Activated CD4-positive, CD25-positive, alpha-beta regulatory T cell treated with anti-CD3 and anti-CD28 coated beads, Interleukin-2, amount 50 U/mL, for 24 hours (primary cell): ENCODE data around the gene CREBL2.
"Not testable (repeated sequence)": the region's sequence is repeated elsewhere in the genome, so short reads cannot be mapped to it uniquely, and the experiment has no call there.

Experiments used
- ATAC-seq, 2 donors: fragments of 150-1000 bp; cut with Tn5 transposase; one replicate each; pipeline ENCODE4 v1.10.0; 2021; ENCODE audit warnings: mild to moderate bottlenecking in 1 of 2, moderate library complexity in 1 of 2

The CREBL2 gene

DNA sequence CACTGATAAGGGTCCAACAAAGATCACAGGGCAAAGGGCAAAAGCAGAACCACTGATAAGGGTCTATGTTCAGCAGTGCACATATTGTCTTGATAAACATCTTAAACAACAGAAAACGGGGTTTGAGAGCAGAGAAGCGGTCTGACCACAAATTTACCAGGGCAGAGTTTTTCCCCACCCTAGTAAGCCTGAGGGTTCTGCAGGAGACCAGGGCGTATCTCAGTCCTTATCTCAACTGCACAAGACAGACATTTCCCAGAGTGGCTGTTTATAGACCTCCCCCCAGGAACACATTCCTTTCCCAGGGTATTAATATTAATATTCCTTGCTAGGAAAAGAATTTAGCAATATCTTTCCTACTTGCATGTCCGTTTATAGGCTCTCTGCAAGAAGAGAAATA, 28.3 kb downstream of the CREBL2 start:
- ATAC-seq: not testable (repeated sequence)

DNA sequence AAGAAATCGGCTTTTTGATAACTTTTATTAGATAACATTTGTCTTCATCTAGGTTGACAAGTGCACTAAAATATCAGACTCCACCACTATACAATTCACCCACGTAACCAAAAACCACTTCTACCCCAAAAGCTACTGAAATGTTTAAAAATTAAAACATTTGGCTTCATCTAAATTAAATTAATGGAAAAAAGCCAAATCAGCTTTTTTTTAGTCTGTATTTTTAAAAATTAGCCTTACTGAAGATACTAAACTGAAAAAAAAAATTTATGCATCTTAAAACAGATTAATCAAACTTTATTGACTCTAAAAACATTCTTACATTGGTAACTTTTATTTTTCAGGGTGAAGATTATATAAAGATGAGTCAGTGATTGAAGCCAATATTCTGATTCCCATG, 30.0 kb downstream of the CREBL2 start:
- no peak for ATAC-seq

DNA sequence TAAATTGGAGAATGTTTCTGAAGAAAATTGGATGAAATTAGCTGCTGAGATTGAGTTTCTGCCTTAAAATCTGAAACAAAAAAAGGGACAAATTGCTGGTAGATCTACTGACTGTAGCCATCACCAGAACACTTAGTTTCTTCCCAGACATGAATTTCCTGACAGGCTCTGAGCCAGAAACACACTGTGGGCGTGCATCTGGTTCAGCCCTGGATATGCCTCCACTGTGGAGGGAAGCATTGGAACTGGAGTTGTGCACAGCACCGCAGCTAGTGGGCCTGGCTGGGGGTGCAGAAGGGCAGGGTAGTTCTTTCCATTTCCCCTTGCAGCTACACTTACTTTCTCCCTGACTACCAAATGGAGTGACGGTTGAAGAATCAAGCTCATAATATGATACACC, 31.2 kb downstream of the CREBL2 start:
- no peak for ATAC-seq

DNA sequence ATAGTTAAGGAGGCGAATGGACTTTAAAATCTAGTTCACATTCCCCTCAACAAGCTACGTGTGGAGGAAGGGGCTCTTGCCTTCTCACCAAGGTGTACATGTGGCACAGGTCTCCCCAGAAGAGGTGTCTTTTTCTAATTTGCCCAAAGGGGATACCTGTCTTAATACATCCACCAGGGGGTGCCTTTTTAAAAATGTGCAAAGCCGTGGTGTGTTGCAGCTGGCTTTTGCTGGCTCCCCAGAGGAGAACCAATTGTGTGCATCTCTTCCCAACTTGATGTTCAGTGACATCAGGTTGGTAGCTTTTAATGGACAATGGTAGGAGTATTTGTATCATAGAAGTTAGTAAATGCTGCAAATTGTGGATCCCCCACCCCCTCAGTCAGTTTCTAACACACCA, 33.8 kb downstream of the CREBL2 start:
- ATAC-seq: peak; percentile 63 to 73

DNA sequence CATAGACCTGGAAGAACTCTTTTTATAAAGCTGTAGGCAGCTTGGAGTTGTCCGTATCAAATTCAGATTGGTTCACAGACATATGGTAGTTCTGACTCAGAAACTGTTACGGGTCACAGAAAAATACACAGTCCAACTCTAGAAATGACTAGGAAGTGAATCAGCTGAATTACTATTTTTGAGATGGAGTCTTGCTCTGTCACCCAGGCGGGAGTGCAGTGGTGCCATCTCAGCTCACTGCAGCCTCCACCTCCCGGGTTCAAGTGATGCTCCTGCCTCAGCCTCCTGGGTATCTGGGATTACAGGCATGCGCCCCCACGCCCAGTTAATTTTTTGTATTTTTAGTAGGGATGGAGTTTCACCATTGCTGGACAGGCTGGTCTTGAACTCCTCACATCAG, 34.3 kb downstream of the CREBL2 start:
- ATAC-seq: peak; percentile 90 to 94

DNA sequence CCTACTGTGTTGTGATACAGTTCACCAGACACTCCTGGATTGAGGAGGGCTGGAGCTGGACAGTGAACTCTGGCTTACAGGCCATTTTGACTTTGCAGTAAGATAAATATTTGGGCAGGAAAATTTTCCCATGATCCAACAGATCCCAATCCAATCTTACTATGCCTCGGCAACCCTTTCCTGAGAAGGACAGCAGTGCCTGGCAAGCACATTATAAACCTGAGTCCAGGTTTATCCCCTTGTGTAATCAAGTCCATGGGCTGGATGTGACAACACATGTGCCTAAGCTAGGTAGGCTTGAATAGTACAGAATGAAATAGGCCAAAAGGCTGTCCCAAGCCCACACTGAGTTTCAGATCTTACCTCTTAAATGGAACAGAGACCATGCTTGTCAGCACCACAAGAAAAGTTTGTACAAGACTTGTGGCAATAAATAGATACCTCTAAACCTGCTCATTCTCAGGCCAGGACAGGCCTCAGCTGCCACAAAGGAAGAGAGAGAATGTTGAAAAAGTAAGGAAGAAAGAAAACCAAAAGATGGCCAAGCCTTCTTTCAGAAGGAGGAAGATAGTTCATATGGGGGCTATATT, 34.9 kb downstream of the CREBL2 start:
- ATAC-seq: no peak

DNA sequence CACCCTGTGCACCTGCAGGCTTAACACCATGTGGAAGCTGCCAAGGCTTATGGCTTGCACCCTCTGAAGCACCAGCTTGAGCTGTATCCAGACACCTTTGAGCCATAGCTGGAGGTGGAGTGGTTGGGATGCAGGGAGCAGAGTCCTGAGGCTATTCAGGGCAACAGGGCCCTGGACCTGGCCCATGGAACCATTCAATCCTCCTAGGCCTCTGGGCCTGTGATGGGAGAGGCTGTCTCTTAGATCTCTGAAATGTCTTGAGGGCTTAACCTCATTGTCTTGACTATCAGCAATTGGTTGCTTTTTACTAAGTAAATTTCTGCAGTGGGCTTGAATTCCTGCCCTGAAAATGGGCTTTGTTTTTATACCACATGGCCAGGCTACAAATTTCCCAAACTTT, 36.6 kb downstream of the CREBL2 start:
- no peak for ATAC-seq

DNA sequence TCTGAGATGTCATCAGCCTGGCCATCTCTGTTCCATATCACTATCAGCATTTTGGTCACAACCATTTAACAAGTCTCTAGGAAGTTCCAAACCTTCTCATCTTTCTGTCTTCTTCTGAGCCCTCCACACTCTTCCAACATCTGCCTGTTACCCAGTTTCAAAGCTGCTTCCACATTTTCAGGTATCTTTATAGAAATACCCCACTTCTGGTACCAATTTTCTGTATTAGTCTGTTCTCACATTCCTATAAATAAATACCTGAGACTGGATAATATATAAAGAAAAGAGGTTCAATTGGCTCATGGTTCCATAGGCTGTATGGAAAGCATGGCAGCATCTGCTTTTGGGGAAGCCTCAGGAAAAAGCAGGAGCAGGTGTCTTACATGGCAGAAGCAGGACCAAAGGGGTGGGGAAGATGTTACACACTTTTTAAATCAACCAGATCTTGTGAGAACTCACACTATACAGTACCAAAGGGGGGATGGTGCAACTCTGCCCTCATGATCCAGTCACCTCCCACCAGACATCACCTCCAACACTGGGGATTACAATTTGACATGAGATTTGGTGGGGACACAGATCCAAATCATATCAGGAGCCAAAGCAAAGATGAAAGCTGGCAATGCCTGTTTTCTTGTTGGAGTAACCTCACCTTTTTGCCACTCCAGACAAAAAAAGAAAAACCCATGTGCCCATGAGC, 37.4 kb downstream of the CREBL2 start:
- ATAC-seq: no peak

DNA sequence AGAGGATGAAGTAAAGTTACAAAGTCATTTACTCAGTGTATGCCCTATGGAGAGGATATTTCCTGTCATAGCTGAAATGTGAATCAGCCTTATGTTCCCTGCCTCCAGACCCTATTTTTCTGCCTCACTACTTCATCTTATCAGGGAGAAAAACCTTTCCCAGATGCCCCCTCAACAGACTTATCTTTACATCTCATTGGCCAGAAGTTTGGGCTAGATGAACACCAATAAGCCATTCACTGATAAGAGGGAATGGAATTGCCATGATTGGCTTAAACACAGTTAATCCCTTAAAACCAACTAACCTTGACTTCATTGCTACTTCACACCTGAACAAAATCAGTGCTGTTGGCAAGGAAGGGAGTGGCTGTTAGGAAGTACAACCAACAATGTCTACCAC, 40.1 kb downstream of the CREBL2 start:
- ATAC-seq: no peak

DNA sequence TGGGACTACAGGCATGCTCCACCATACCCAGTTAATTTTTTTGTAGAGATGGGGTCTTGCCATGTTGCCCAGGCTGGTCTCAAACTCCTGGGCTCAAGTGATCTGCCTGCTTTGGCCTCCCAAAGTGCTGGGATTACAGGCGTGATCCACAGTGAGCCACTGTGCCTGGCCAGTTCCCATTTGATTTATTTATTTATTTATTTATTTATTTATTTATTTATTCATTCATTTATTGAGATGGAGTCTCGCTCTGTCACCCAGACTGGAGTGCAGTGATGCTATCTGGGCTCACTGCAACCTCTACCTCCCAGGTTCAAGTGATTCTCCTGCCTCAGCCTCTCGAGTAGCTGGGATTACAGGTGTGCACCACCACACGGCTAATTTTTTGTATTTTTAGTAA, 41.0 kb downstream of the CREBL2 start:
- not testable (repeated sequence) for ATAC-seq

DNA sequence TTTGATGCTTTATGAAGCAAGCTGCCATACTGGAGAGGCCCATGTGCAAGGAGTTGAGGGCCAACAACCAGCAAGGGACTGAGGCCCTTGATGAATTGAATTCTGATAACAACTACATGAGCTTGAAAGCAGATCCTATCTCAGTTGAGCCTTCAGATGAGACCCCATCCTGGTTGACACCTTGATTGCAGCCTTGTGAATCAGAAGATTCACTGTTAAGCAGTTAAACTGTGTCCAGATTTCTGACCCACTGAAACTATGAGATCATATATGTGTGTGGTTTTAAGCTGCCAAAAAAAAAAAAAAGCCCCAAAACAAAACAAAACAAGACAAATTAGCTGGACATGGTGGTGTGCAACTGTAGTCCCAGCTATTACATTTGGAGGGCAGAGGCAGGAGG, 42.2 kb downstream of the CREBL2 start:
- ATAC-seq: no peak

DNA sequence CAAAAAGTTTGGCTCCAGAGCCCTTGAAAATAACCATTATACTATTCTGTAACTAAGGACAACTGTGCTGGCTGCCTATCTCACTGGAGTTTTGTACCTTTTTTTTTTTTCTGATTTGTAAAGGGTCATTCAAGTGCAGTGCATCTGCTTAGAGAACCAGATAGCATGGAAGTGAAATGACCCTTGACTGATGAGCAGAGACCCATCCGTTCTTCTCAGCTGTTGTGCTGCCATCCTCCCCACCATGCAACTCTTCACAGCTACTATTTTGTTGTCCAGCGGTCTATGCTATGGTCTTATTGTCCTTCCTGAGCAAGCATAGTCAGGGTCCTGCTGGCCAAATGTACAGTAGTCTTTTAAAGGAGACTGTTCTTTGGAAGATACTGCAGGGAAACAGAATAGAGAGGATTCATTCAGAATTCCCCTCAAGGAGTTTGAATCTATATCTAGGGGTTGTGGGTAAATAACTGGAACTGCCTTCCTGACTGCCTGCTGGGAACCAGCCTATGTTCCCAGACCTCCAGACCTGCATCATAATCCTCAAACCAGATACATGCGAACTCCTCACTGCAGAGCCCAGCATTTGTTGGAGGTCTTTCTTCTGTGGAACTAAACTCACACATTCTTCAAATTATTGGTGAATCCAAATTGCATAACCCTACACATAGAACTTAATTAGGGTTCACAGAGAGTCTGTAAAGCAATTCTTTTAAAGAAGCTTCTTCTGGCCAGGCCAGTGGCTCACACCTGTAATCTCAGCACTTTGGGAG, 43.2 kb downstream of the CREBL2 start:
- no peak for ATAC-seq

DNA sequence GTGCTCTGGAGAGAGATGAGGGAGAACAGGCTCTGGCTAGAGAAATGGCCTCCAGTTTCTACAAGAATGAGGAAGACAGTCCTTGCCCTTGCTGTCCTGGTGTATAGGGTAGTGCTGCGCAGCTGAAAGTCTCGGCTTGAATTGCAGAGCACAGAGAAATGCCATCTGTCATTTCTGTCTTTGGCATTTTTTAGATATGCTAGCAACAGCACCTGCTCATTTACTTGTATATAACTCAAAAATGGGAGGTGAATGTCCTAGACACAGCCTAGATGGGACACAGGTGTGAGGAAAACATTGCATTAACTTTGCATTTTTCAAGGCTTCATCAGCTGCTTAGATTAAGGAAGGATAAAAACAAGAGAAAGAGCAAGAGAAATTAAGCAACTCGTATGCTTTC, 48.5 kb downstream of the CREBL2 start:
- ATAC-seq: no peak

DNA sequence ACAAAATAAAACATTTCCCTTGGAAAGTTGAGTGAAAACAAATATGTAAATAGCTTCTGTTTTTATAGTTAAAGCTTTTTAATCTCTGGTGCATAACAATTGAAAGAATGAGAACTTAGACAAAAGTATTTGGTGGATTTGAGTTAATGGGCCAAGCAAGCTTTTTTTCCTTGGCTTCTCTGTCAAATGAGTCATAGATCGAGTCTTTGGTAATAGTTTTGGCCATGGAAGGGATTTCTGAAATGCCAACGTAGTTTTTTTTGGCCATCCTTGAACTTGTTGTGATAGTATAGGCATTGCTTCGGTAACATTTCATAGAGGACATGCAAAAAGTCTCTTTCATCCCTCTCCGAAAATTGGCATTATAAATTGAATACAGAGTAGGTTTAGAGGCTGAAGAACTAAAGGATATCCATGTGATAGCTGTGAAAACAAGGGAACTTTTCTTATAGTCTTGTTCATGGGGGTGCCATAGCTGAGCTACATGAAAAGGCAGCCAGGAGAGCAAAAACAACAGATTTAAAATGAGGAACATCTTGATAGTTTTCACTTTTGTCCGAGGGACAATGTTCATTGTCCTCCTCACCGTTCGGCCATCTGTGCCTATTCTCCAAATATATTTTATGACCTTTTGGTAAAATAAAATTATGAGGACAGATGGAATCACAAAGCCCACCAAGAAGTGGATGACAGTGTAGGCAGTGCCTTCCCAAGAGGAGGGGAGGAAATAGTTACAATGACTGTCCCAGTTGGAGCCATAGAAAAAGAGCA, 49.6 kb downstream of the CREBL2 start:
- ATAC-seq: no peak

DNA sequence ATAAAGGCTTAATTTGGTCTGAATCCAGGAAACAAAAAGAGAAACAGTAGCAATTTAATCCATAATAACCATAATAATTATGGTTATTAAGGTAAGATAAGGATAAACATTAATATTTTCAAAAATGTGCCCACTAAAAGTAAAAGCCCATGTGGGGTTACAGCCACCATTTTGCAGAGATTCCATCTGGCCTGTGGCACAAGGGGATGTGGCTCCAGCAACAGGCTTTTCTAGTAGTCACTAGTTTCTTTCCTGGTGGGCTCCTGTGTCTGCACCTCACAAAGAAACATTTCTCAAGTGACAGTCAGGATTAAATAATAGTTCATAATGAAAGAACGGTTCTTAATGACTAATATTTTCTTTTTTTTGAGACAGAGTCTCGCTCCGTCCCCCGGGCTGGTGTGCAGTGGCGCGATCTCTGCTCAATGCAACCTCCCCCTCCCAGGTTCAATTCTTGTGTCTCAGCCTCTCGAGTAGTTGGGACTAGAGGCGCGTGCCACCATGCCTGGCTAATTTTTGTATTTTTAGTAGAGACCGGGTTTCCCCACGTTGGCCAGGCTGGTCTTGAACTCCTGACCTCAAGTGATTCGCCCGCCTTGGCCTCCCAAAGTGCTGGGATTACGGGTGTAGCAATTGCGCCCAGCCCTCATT, 52.1 kb downstream of the CREBL2 start:
- ATAC-seq: no peak

DNA sequence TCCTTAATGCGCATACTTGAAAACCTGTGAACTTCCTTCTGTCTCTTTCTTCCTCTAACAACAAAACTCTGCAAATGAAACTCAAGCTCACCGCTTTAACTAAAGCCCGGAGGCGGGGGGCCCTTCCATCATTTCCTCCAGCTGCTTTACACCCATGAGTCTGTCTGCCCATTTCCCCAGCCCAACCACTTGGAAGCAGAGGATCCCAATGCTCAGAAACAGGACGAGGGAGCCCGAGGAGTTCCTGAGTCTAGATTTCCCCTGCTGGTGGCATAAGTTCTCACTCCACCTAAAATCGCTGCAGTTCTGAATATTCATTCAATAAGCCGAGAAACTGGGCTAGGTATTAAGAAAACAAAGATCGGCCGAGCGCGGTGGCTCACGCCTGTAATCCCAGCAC, 53.5 kb downstream of the CREBL2 start:
- ATAC-seq: no peak

DNA sequence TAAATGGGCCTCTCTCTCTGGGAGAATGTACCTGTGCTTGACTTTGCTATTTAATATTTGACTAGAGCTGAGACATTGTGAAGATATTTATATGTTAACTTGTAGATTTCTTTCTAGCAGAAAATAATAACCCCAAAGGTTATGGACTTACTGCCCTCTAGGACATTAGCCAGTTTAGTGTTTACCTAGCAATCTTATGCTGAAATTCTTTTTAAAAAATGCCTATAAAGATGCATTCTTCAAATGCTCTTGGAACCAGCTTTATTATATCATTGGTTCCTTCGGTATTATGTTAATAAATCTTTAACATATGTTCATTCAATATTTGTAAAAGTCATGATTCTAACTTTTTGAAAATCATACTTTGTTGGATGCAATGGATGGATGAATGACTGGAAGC, 56.3 kb downstream of the CREBL2 start:
- ATAC-seq: no peak

DNA sequence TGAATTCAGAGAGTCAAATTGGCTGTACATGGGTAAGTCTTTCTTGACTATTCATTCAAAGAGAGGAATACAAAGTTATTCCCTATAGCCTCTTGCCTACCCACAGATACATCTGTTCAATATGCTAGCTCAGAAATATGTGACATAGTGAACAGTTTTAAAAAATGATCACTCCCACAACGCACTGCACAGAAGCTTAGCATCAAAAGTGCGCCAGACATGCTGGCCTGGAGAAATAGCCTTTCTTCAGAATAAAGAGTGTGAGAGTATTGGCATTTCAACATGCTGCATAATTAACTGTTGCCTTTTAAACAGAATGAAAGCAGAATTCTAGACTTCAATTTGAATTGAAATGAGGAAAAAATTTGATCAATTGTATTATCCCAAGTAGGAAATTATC, 57.3 kb downstream of the CREBL2 start:
- no peak for ATAC-seq

DNA sequence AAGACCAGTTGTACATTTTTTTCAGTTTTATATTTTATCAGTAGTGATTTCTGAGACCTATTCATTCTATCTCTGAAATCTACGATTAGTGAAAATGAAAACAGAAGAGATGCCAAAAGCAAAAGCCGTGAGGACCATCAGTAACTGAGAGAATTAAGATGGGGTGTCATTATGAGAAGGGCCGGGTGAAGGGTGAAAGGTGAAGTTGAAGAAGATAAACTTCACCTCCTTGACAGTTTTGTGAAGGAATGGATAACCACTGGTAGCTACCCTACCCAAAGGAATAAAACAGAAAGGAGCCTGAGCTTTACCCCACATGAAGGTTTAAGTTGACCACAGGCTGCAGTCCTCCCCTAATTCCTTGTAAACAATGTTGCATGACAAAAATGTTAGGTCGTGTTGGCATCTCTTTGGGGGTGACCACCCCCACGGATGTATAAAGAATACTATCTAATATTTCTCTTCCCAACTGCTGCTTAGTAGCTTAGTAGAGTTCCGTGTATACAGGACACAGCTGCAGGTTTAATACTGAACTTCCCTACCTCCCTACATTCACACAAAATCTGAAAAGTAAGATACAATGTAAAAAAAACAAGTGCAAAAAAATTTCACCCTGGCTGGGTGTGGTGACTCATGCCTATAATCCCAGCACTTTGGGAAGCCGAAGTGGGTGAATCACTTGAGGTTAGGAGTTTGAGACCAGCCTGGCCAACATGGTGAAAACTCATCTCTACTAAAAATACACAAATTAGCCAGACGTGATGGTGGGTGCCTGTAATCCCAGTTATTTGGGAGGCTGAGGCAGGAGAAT, 60.4 kb downstream of the CREBL2 start:
- no peak for ATAC-seq

DNA sequence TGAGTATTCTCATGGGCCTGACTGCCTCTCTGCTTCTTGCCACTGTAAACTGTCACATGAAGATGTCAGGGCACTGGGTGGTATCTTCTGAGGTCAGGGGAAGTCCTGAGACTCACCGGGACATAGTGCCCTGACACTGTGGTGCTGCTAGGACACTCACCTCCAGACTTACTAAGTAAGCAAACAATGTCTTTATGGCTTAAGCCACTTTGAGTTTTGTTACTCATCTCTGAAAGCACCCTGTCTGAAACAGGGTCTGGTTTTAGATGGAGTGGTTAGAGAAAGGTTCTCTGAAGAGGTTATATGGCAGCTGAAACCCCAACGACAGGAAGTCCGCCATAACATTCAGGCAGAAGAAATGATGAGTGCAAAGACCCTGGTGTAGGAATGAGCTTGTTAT, 61.6 kb downstream of the CREBL2 start:
- ATAC-seq: peak; percentile 41 to 64

DNA sequence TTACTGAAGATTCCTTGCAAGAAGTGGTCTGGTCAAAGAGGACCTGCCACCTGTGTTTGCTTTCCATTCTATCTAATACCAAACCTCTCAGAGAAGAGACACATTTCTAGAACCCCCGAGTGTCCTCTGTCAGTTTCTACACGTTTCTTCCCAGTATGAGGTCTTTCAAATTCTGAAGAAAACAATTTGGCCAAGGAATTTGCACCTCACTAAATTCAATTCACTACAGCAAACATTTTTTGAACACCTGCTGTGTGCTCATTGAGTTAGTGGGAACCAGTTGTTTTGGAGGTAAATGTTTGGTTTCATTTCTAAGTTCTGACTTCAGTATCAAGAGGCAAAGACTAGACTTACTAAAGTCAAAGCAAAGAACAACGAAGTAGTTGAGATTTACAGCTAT, 64.9 kb downstream of the CREBL2 start:
- ATAC-seq: no peak
